Embryonic facial prominence (tissue), 1 donor: ENCODE measurements around the gene FAM221A.
"Not testable (repeated sequence)": the region's sequence is repeated elsewhere in the genome, so short reads cannot be mapped to it uniquely, and the experiment has no call there.

Experiments
- DNase-seq: peaks from one replicate; pipeline ENCODE4 v3.0.0-alpha.2; 2016; ENCODE audit errors: extremely low spot score

Gene FAM221A, protein sequence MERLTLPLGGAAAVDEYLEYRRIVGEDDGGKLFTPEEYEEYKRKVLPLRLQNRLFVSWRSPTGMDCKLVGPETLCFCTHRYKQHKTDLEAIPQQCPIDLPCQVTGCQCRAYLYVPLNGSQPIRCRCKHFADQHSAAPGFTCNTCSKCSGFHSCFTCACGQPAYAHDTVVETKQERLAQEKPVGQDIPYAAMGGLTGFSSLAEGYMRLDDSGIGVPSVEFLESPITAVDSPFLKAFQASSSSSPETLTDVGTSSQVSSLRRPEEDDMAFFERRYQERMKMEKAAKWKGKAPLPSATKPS

GRCh38 chr7:23679898-23680413, at the start of gene FAM221A:
Gene FAM221A, plus strand, starts transcription at chr7:23680199. Its CDS starts 20 bp downstream, at chr7:23680219.
- peak; percentile 61 for DNase-seq

- DNase-seq = no peak
Measured at GRCh38 chr7:23633417-23633816, 46.6 kb upstream of the FAM221A start.

- DNase-seq = no peak
Measured at GRCh38 chr7:23645822-23646221, 34.2 kb upstream of the FAM221A start.

GRCh38 chr7:23653942-23654341, 26.1 kb upstream of the FAM221A start:
- DNase-seq = no peak

- DNase-seq = no peak
Measured at GRCh38 chr7:23654508-23654907, 25.5 kb upstream of the FAM221A start.

DNA sequence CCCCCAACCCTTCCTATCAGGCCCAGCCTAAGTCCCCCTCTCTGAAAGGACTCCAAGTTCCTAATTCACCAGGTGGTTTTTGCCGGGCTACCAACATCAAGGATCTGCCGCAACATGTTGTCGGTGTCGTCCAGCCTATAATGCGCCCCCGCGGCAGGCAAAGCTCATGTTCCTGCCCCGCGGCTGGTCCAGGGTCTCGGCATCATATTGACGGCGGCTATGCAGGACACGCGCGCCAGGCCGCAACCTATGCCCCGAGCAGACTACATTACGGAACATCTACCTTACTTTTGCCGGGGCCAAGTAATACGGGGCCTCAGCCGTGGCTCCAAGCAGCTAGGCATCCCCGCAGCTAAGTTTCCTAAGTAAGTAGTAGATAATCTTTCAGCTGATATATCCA, 24.6 kb upstream of the FAM221A start:
- DNase-seq = no peak

GRCh38 chr7:23658831-23659427, 21.1 kb upstream of the FAM221A start:
- DNase-seq = no peak

GRCh38 chr7:23661385-23661784, 18.6 kb upstream of the FAM221A start:
- DNase-seq = no peak

- DNase-seq = no peak
Measured at GRCh38 chr7:23662124-23662983, 17.6 kb upstream of the FAM221A start.

DNA sequence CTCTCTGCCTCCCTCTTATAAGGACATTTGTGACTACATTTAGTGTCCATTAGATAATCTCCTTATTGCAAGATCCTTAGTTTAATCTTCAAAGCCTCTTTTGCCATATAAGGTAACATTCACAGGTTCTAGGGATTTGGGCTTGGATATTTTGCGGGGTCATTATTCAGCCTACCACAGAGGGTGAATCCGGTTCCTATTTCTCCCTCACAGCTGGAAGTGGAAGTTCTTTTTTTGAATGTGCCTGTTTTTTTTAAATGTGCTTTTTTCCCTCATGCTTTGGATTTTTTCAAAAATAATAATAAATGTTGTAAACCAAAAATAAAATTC, 17.1 kb upstream of the FAM221A start:
- DNase-seq = no peak

DNA sequence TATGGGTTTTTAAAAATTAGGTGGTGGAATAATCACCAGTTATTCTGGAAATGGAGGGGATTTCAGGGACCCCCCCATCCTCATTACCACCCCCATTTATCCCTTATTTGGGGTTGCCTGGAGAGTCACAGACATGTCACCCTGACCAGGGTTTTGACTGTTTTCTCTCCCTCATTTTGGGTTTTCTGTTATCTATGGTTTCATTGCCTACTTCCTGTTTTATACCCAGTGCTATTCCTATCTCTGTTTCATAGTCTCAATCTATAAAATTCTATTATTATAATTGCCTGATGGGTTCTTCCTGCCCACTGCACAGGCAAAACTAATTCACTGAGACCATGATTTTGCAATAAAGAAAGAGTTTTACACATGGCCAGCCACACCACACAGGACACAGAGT, 15.9 kb upstream of the FAM221A start:
- no peak for DNase-seq

DNA sequence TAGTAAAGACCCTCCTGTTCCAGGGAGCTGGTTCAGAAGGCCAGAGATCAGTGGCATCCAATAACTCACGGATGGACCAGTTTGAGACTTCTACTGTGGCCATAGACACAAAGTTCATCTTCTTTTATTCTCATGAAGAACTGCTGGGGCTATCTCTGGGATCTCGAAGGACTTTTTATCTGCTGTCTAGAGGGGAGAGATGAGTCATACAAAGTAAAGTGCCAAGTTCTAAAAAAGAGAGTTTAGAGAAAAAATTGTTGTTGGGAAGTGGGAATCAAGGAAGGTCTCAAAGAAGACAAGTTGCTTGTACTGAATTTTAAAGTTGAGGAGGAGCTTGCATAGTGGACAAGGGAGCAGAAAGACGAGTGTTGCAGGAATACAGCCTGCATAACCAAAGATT, 8.0 kb upstream of the FAM221A start:
- DNase-seq = no peak

- no peak for DNase-seq
Measured at GRCh38 chr7:23680414-23681405, 711 bp downstream of the FAM221A start.

- DNase-seq = not testable (repeated sequence)
Measured at GRCh38 chr7:23684041-23684440, 4.0 kb downstream of the FAM221A start.

- no peak for DNase-seq
Measured at GRCh38 chr7:23685731-23686130, 5.7 kb downstream of the FAM221A start.

DNA sequence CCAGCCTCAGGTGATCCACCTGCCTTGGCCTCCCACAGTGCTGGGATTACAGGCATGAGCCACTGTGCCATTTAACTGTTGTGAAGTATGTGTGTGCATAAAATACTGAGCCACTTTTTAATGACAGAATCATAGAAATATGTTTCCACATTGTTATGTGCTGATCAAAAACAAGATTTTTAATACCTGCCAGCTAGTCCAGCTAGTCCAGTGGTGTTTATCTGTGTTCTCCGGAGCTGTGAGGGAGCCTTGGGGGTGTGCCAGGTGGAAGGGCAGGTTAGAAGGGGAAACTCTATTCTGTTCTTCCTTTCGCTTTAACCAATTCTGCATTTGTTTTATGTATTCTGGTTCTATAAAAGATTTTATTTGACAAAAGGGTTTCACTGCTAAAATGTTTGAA, 7.0 kb downstream of the FAM221A start:
- DNase-seq = no peak

- no peak for DNase-seq
Measured at GRCh38 chr7:23689165-23689564, 9.2 kb downstream of the FAM221A start.

- DNase-seq = no peak
Measured at GRCh38 chr7:23691320-23691719, 11.3 kb downstream of the FAM221A start.

- DNase-seq = no peak
Measured at GRCh38 chr7:23693224-23693623, 13.2 kb downstream of the FAM221A start.

- DNase-seq = no peak
Measured at GRCh38 chr7:23696916-23697441, 17.0 kb downstream of the FAM221A start.

- DNase-seq = no peak
Measured at GRCh38 chr7:23698822-23699221, 18.8 kb downstream of the FAM221A start.
